HG03354 (cell line): Measurements from ENCODE around the gene C10orf143.
"Not testable (repeated sequence)": the region's sequence is repeated elsewhere in the genome, so short reads cannot be mapped to it uniquely, and the experiment has no call there.

Experiments
- ATAC-seq: cut with Tn5 transposase; IDR thresholded peaks from one replicate; pipeline ENCODE4 v1.9.1; 2021; ENCODE audit warnings: mild to moderate bottlenecking; ENCODE audit not compliant: unreplicated experiment, poor library complexity, severe bottlenecking

Gene C10orf143

GRCh38 chr10:130038611-130039109, 72.0 kb downstream of the C10orf143 start:
- no peak for ATAC-seq

- ATAC-seq = no peak
Observed at GRCh38 chr10:130038019-130038555, 72.5 kb downstream of the C10orf143 start.

DNA sequence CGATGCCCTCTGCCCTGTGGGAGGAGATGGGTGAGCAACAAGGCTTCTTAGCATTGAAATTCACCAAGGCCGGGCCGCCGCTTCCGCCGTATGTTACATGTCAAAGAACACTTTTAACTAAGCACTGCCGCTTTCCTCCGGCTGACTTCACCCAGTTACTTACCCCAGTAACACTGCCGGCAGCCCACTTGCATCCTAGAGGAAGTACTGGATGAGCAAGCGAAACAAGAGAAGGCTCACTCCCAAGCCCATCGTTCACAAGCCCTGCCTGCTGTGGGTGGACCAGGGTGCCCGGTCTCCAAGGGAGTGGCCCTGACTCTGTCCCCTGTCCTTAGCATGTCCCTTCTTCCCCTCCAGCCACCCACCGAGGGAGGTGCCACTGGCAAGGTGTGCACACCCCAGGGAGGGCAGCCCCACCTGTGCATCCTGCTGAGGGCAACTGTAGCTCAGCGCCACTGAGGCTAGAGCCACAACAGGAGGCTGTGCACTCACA, 73.4 kb downstream of the C10orf143 start:
- no peak for ATAC-seq

GRCh38 chr10:130036296-130037065, 74.1 kb downstream of the C10orf143 start:
- no peak for ATAC-seq

DNA sequence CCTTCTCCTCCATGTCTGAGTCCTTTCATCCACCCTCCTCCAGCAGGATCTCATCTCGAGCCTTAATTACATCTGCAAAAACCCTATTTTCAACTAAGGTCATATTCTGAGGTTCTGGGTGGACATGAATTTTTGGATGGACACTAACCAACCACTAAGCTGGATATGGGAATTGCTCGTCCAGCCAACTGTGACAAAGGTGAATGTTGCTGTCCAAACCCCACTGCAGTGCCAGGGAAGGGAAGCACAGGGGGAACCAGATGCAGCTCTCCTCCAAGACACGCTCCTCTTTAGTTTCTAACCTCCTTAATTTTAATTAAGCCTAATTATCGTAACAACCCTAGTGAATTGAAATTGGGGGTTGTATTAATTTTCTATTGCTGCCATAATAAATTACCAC, 81.4 kb downstream of the C10orf143 start:
- no peak for ATAC-seq

DNA sequence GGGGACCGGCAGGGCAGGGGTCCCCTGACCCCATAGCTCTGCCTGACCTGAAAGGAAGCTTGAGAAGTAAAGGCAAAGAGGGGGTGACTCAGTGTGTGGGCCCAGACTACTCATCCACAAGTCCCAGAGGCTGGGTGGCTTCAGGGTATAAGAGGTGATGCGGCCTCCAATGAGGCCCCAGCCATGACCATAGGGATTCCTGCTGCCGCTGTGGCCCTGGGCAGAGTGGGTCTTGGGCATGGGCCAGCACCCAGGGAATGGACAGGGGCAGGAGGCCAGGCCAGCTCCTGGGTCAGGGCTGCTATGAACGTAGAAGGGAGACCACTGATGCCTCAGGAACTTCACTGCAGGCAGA, 82.2 kb downstream of the C10orf143 start:
- ATAC-seq = no peak

- no peak for ATAC-seq
Observed at GRCh38 chr10:130027716-130028464, 82.7 kb downstream of the C10orf143 start.

GRCh38 chr10:130026670-130027456, 83.8 kb downstream of the C10orf143 start:
- ATAC-seq = no peak

GRCh38 chr10:130025811-130026485, 84.7 kb downstream of the C10orf143 start:
- no peak for ATAC-seq

DNA sequence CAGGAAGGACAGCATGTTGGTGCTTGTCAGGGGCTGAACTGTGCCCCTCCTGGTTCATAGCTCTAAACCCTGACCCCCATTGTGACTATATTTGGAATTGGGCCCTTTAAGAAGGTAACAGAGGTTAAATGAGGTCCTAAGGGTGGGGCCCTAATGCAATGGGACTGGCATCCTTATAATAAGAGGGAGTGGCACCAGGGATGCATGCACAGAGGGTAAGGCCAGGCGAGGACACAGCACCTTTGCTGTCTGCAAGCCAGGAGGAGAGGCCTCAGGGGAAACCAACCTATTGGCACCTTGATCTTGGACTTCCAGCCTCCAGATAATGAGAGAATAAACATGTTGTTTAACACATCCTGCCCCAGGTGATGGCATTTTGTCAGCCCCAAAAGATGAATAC, 85.3 kb downstream of the C10orf143 start:
- no peak for ATAC-seq

GRCh38 chr10:130024779-130025325, 85.8 kb downstream of the C10orf143 start:
- ATAC-seq = no peak

DNA sequence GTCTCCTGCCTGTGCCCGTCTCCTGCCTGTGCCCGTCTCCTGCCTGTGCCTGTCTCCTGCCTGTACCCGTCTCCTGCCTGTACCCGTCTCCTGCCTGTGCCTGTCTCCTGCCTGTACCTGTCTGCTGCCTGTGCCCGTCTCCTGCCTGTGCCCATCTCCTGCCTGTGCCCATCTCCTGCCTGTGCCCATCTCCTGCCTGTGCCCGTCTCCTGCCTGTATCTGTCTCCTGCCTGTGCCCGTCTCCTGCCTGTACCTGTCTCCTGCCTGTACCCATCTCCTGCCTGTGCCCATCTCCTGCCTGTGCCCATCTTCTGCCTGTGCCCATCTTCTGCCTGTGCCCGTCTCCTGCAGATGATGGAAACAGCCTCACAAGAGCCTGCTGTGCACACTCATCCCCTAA, 86.3 kb downstream of the C10orf143 start:
- ATAC-seq = not testable (repeated sequence)

DNA sequence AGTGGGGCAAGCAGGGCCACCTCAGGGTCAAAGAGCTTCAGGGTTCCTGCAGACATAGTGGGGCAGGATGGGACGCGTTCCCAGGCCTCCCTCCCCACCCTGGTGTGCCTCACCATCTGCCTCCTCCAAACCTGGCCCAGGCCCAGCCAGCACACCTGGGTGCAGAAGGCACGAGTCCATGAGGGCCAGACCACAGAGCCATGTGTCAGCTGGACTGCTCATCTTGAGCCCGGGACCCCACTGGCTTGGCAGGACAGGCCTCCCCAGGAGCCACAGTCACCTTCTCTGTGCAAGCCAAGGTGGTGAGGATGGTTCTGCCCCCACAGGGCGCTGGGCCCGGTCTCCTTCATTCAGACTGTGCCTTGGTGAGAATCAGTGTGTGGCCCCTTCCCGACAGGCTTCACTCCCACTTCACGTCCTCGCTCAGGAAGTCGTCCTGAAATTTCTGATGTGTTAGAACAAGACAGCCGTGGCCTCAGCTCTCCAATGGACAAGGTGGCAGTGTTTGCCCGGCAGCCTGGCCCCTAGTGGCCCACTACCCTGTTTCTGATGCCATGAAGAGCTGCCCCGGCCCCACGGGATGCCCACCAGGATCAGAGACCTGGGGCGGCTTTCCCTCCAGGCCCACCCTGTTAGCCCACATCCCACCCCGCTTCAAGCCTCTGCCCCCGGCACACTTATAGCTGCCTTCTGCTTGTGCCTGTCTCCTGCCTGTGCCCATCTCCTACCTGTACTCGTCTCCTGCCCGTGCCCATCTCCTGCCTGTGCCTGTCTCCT, 87.0 kb downstream of the C10orf143 start:
- no peak for ATAC-seq

DNA sequence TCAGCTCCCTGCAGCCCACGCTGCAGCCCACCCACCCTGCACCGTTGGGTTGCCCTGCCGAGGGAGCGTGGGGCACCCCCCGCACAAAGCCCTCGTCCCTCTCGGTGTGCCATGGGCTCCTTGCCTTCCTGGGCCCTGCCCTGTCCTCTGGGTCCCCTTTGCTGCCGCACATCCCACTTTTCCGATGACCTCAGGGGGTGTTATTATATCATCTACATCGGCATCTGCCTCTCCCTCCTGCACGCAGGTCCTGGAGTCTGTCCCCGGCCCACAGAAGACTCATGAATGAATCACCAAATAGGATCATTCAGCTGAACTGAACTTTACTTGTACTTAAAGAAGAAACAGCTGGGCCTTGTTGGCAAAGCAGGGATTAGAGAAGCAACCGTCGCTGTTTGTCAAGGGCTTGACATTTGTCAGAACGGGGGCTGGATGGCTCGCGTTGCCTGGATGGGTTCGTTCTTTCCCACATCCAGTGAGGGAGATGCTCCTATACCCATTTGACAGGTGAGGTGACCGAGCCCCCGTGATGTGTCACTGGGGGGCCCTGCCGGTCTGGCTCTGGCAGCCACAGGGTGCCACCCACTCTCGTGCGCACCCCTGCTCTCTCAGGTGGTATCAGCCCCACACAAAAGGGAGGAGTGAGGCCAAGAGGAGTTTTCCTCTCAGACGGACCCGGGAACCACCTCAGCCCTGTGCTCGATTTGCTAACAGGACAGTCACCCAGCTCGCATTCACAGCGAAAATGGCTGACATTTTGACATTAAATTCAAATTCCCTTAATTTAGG, 87.9 kb downstream of the C10orf143 start:
- ATAC-seq = no peak

- ATAC-seq = no peak
Observed at GRCh38 chr10:130022086-130022485, 88.5 kb downstream of the C10orf143 start.

- ATAC-seq = no peak
Observed at GRCh38 chr10:130021383-130021950, 89.2 kb downstream of the C10orf143 start.

DNA sequence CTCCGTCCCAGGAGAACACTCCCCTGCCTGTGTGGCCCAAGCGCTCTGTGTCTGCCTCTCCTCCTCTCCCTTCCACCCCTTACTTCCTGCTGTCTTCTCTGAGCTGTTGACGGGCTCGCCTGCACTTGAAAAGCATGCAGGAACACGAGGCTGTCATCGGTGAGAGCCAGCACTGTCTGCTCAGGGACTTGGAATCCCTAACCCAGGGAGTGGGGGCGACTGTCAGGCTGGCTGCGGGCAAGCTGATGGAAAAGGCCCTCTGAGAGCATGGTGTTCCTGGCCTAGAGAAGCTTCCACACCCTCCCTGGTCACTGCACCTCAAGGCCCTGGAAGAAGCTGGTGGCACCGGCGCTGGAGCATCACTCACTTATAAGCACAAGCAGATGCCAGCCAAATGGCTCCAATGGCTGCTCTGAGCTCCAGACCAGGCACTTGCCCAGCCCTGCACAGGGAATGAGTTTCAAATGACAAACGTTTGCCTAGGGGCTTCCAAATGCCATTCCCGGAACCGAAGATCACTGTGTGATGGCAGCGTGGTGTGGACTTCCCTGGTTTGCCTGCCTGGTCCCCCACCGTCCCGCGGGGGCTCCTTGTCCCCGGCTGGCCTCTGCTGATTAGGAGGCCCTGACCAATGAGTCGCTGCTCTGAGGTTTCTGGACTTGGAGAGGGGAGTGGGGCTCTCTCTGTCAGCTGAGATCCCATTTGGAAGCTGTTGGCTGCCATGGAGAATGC, 89.8 kb downstream of the C10orf143 start:
- no peak for ATAC-seq
